DOHH2 (cell line): ENCODE data around the gene ADK.

Source experiments
- H3F3A ChIP-seq: fragments of 200-600 bp; sonication (generic), shearing (Covaris generic); 2 replicates; pipeline ENCODE4 v1.6.0; 2016; ENCODE audit warnings: antibody characterized with exemption, mild to moderate bottlenecking; ENCODE audit not compliant: control insufficient read depth, insufficient read depth
- H3K27ac ChIP-seq: fragments of 200-600 bp; sonication (generic); 2 replicates; pipeline ENCODE4 v1.5.1; 2014; ENCODE audit warnings: low read depth, mild to moderate bottlenecking, low read length, moderate library complexity
- H3K27me3 ChIP-seq: fragments of 200-600 bp; sonication (generic); 2 replicates; pipeline ENCODE4 v1.6.1; 2014; ENCODE audit warnings: mild to moderate bottlenecking, low read length, mixed read lengths; ENCODE audit not compliant: control insufficient read depth
- H3K36me3 ChIP-seq: fragments of 200-600 bp; sonication (generic); 2 replicates; pipeline ENCODE4 v1.6.1; 2014; ENCODE audit warnings: mild to moderate bottlenecking, low read length, moderate library complexity, mixed read lengths; ENCODE audit not compliant: control insufficient read depth
- H3K4me1 ChIP-seq: fragments of 200-600 bp; sonication (generic); 2 replicates; pipeline ENCODE4 v1.6.1; 2014; ENCODE audit warnings: mild to moderate bottlenecking, low read length, mixed read lengths; ENCODE audit not compliant: control insufficient read depth
- H3K4me2 ChIP-seq: fragments of 200-600 bp; sonication (generic); 2 replicates; pipeline ENCODE4 v1.6.0; 2014; ENCODE audit warnings: mild to moderate bottlenecking, low read length, moderate library complexity
- H3K4me3 ChIP-seq: fragments of 200-600 bp; sonication (generic); 2 replicates; pipeline ENCODE4 v1.5.1; 2014; ENCODE audit warnings: mild to moderate bottlenecking, low read length, mixed read lengths
- H3K79me2 ChIP-seq: fragments of 200-600 bp; sonication (generic); 2 replicates; pipeline ENCODE4 v1.6.1; 2014; ENCODE audit warnings: mild to moderate bottlenecking, low read length, mixed read lengths; ENCODE audit not compliant: control insufficient read depth
- H3K9me2 ChIP-seq: fragments of 200-600 bp; sonication (generic); replicated peaks from 2 replicates; pipeline ENCODE4 v1.6.1; 2014; ENCODE audit warnings: mild to moderate bottlenecking, low read length, mixed read lengths; ENCODE audit not compliant: control insufficient read depth
- H3K9me3 ChIP-seq: fragments of 200-600 bp; sonication (generic); 2 replicates; pipeline ENCODE4 v1.6.1; 2014; ENCODE audit warnings: antibody characterized with exemption, low read length, mixed read lengths; ENCODE audit not compliant: control insufficient read depth, insufficient read depth
- H4K20me1 ChIP-seq: fragments of 200-600 bp; sonication (generic); 2 replicates; pipeline ENCODE4 v1.6.0; 2014; ENCODE audit warnings: low read depth, mild to moderate bottlenecking, antibody characterized with exemption, low read length, moderate library complexity; ENCODE audit not compliant: control insufficient read depth, insufficient read depth
- CTCF ChIP-seq: fragments of 200-600 bp; sonication (generic); IDR thresholded peaks from one replicate; pipeline ENCODE4 v1.5.1; 2014; ENCODE audit warnings: antibody characterized with exemption, mild to moderate bottlenecking, low read depth, low read length; ENCODE audit not compliant: poor library complexity, severe bottlenecking
- EZH2phosphoT487 ChIP-seq: fragments of 200-600 bp; sonication (generic); IDR thresholded peaks from 2 replicates; pipeline ENCODE4 v1.6.1; 2017; ENCODE audit warnings: borderline replicate concordance, mild to moderate bottlenecking, antibody characterized with exemption, low read length, moderate library complexity, mixed read lengths

The ADK gene

GRCh38 chr10:74600170-74600569 is 449.1 kb downstream of the ADK start:
- Histone ChIP-seq H4K20me1 (no peaks in the 10 kb centered on the region), H3K27me3 (no peaks in the 10 kb centered on the region), H3K79me2 (no peaks in the 10 kb centered on the region), H3K36me3 (no peaks in the 10 kb centered on the region), H3K9me2 (no peaks in the 10 kb centered on the region), H3K4me3 (no peak overlapping the region), H3K9me3 (no peaks in the 10 kb centered on the region), H3K4me2 (no peak overlapping the region), H3K27ac (no peak overlapping the region), H3K4me1 (no peaks in the 10 kb centered on the region), H3F3A (no peaks in the 10 kb centered on the region)
- TF ChIP-seq EZH2phosphoT487: no peak
- TF ChIP-seq CTCF: no peak

GRCh38 chr10:74602576-74602975 is 451.6 kb downstream of the ADK start:
- Histone ChIP-seq H3K27ac (no peak overlapping the region), H3K4me1 (no peaks in the 10 kb centered on the region), H3K27me3 (no peaks in the 10 kb centered on the region), H3K4me2 (no peak overlapping the region), H3F3A (no peaks in the 10 kb centered on the region), H3K79me2 (no peaks in the 10 kb centered on the region), H4K20me1 (no peaks in the 10 kb centered on the region), H3K4me3 (no peak overlapping the region), H3K9me3 (no peaks in the 10 kb centered on the region), H3K9me2 (no peaks in the 10 kb centered on the region), H3K36me3 (no peaks in the 10 kb centered on the region)
- no peak for TF ChIP-seq EZH2phosphoT487
- no peak for TF ChIP-seq CTCF

- Histone ChIP-seq H3K4me2 (no peak overlapping the region), H3K4me3 (no peak overlapping the region), H3K27me3 (no peaks in the 10 kb centered on the region), H3K4me1 (peaks cover 7% of the 10 kb centered on the region), H3F3A (no peaks in the 10 kb centered on the region), H3K9me2 (no peaks in the 10 kb centered on the region), H3K36me3 (no peaks in the 10 kb centered on the region), H3K27ac (no peak overlapping the region), H3K9me3 (no peaks in the 10 kb centered on the region), H3K79me2 (no peaks in the 10 kb centered on the region), H4K20me1 (no peaks in the 10 kb centered on the region)
- TF ChIP-seq CTCF (no peak), EZH2phosphoT487 (no peak)
These were observed 459.3 kb downstream of the ADK start for GRCh38 chr10:74610299-74610698.

GRCh38 chr10:74612195-74612594 is 461.2 kb downstream of the ADK start:
- Histone ChIP-seq H3K9me3 (no peaks in the 10 kb centered on the region), H4K20me1 (no peaks in the 10 kb centered on the region), H3K4me3 (no peak overlapping the region), H3K79me2 (no peaks in the 10 kb centered on the region), H3K36me3 (no peaks in the 10 kb centered on the region), H3F3A (no peaks in the 10 kb centered on the region), H3K4me2 (no peak overlapping the region), H3K27me3 (no peaks in the 10 kb centered on the region), H3K27ac (no peak overlapping the region), H3K9me2 (no peaks in the 10 kb centered on the region), H3K4me1 (peaks cover 7% of the 10 kb centered on the region)
- no peak for TF ChIP-seq EZH2phosphoT487
- TF ChIP-seq CTCF: no peak
